IPS-11a (cell line): Measurements from ENCODE around the gene DOK6.
"Not testable (repeated sequence)": the region's sequence is repeated elsewhere in the genome, so short reads cannot be mapped to it uniquely, and the experiment has no call there.

Experiments
- H3K4me3 ChIP-seq: one replicate; pipeline ENCODE4 v1.5.1; 2013; ENCODE audit warnings: low read depth, low read length, control low read depth

Gene DOK6

GRCh38 chr18:69845593-69846506 lies 445.2 kb downstream of the DOK6 start:
- H3K4me3 ChIP-seq, result no peak overlapping the region

GRCh38 chr18:69853051-69853450 lies 452.4 kb downstream of the DOK6 start:
- no peak overlapping the region for H3K4me3 ChIP-seq

GRCh38 chr18:69854455-69854854 lies 453.8 kb downstream of the DOK6 start:
- H3K4me3 ChIP-seq, result no peak overlapping the region

GRCh38 chr18:69858897-69859296 lies 458.2 kb downstream of the DOK6 start:
- H3K4me3 ChIP-seq, result no peak overlapping the region

- H3K4me3 ChIP-seq, result not testable (repeated sequence)
Observed at GRCh38 chr18:69864802-69865201, 464.1 kb downstream of the DOK6 start.

- H3K4me3 ChIP-seq, result no peak overlapping the region
Observed at GRCh38 chr18:69865776-69866175, 465.1 kb downstream of the DOK6 start.

- H3K4me3 ChIP-seq, result no peak overlapping the region
Observed at GRCh38 chr18:69866212-69866611, 465.5 kb downstream of the DOK6 start.

GRCh38 chr18:69870736-69871135 lies 470.0 kb downstream of the DOK6 start:
- no peak overlapping the region for H3K4me3 ChIP-seq

- H3K4me3 ChIP-seq, result no peak overlapping the region
Observed at GRCh38 chr18:69871363-69871762, 470.7 kb downstream of the DOK6 start.

GRCh38 chr18:69872661-69873060 lies 472.0 kb downstream of the DOK6 start:
- H3K4me3 ChIP-seq, result no peak overlapping the region

- H3K4me3 ChIP-seq, result no peak overlapping the region
Observed at GRCh38 chr18:69874058-69874457, 473.4 kb downstream of the DOK6 start.

- H3K4me3 ChIP-seq, result no peak overlapping the region
Observed at GRCh38 chr18:69876490-69876889, 475.8 kb downstream of the DOK6 start.

- no peak overlapping the region for H3K4me3 ChIP-seq
Observed at GRCh38 chr18:69878213-69878933, 477.7 kb downstream of the DOK6 start.

- not testable (repeated sequence) for H3K4me3 ChIP-seq
Observed at GRCh38 chr18:69879051-69879450, 478.4 kb downstream of the DOK6 start.

- no peak overlapping the region for H3K4me3 ChIP-seq
Observed at GRCh38 chr18:69880083-69880482, 479.4 kb downstream of the DOK6 start.

- H3K4me3 ChIP-seq, result no peak overlapping the region
Observed at GRCh38 chr18:69882965-69883668, 482.4 kb downstream of the DOK6 start.

GRCh38 chr18:69883781-69884180 lies 483.1 kb downstream of the DOK6 start:
- no peak overlapping the region for H3K4me3 ChIP-seq

- no peak overlapping the region for H3K4me3 ChIP-seq
Observed at GRCh38 chr18:69885355-69885754, 484.7 kb downstream of the DOK6 start.

GRCh38 chr18:69885841-69886531 lies 485.3 kb downstream of the DOK6 start:
- no peak overlapping the region for H3K4me3 ChIP-seq

GRCh38 chr18:69887256-69887655 lies 486.6 kb downstream of the DOK6 start:
- no peak overlapping the region for H3K4me3 ChIP-seq

GRCh38 chr18:69889009-69889408 lies 488.3 kb downstream of the DOK6 start:
- H3K4me3 ChIP-seq, result no peak overlapping the region
